Activated T-cell treated with anti-CD3 and anti-CD28 coated beads, Interleukin-2, amount 50 U/mL, for 72 hours (primary cell): Measurements from ENCODE around the gene ZNF276. TPM values are rescaled to one million over a fixed set of nuclear protein-coding genes. Genes with fewer than 3 reads are reported as not detected.
"Not testable (repeated sequence)": the region's sequence is repeated elsewhere in the genome, so short reads cannot be mapped to it uniquely, and the experiment has no call there.

ENCODE experiments used
- ATAC-seq, 2 donors: fragments of 150-1000 bp; cut with Tn5 transposase; replicated peaks in 1 of 2; 2 replicates each; pipeline ENCODE4 v1.10.0; 2021; ENCODE audit warnings: moderate library complexity in 2 of 2, mild to moderate bottlenecking in 1 of 2
- DNase-seq, 2 donors: peaks; one replicate each; pipeline ENCODE4 v3.0.0; 2021 to 2022; ENCODE audit warnings: mixed read lengths in 1 of 2
- H3K27ac Mint-ChIP-seq: one replicate; pipeline ENCODE4 v1.8.0; 2022; ENCODE audit warnings: mild to moderate bottlenecking, moderate library complexity, mixed read lengths
- H3K27me3 Mint-ChIP-seq: one replicate; pipeline ENCODE4 v1.8.0; 2022; ENCODE audit warnings: low read depth, mixed read lengths
- H3K36me3 Mint-ChIP-seq, 2 donors: one replicate each; pipeline ENCODE4 v1.8.0; 2022; ENCODE audit warnings: mixed read lengths in 2 of 2, mild to moderate bottlenecking in 1 of 2; ENCODE audit not compliant: insufficient read depth in 2 of 2
- H3K4me1 Mint-ChIP-seq: one replicate; pipeline ENCODE4 v1.8.0; 2022; ENCODE audit warnings: low read depth, mixed read lengths
- H3K4me3 Mint-ChIP-seq, 2 donors: one replicate each; pipeline ENCODE4 v1.8.0; 2022; ENCODE audit warnings: mild to moderate bottlenecking in 2 of 2, mixed read lengths in 2 of 2, moderate library complexity in 2 of 2
- H3K9me3 Mint-ChIP-seq, 2 donors: one replicate each; pipeline ENCODE4 v1.8.0; 2022; ENCODE audit warnings: mixed read lengths in 2 of 2
- total RNA-seq, 2 donors: library from RNA; stranded (reverse); gene quantifications; one replicate each; pipeline ENCODE4 v1.2.3, GENCODE V29; 2022

The ZNF276 gene
- total RNA-seq, result 10 to 100 TPM; 27.1 to 31.1 TPM

GRCh38 chr16:89720813-89721545 is at the start of gene ZNF276, which contains the start of gene VPS9D1:
TSS of gene ZNF276 (plus strand) at chr16:89721537. CDS start at chr16:89721641, 104 bp downstream.
TSS of gene VPS9D1 (minus strand) at chr16:89720898. CDS start at chr16:89720861, 37 bp downstream.
- Mint-ChIP-seq H3K4me3 (peak within 1 kb of the TSS; percentile 90 to 96), H3K27ac (peak within 1 kb of the TSS; percentile 72), H3K36me3 (peaks cover 0 to 19% of the 10 kb centered on the region in 2 donors), H3K27me3 (no peaks in the 10 kb centered on the region), H3K9me3 (no peaks in the 10 kb centered on the region), H3K4me1 (peaks cover 48% of the 10 kb centered on the region)
- ATAC-seq (peak; percentile 64 to 72), DNase-seq (peak; percentile 86 to 87)

DNA sequence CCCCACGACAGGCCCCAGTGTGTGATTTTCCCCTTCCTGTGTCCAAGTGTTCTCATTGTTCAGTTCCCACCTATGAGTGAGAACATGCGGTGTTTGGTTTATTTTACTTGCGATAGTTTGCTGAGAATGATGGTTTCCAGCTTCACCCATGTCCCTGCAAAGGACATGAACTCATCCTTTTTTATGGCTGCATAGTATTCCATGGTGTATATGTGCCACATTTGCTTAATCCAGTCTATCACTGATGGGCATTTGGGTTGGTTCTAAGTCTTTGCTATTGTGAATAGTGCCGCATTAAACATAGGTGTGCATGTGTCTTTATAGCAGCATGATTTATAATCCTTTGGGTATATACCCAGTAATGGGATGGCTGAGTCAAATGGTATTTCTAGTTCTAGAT is 49.8 kb upstream of the ZNF276 start:
- H3K4me1 Mint-ChIP-seq, result peaks cover 27% of the 10 kb centered on the region
- H3K4me3 Mint-ChIP-seq, result not testable (repeated sequence)

GRCh38 chr16:89672177-89672941 is 49.0 kb upstream of the ZNF276 start:
- Mint-ChIP-seq H3K4me3 (no peak overlapping the region), H3K4me1 (peaks cover 27% of the 10 kb centered on the region), H3K36me3 (no peaks in the 10 kb centered on the region), H3K27ac (no peak overlapping the region), H3K27me3 (no peaks in the 10 kb centered on the region), H3K9me3 (no peaks in the 10 kb centered on the region)
- no peak for ATAC-seq
- no peak for DNase-seq

More for the DNA sequence above, 49.8 kb upstream of the ZNF276 start:
- not testable (repeated sequence) for ATAC-seq, H3K27ac Mint-ChIP-seq, DNase-seq, H3K27me3 Mint-ChIP-seq, H3K36me3 Mint-ChIP-seq, H3K9me3 Mint-ChIP-seq

DNA sequence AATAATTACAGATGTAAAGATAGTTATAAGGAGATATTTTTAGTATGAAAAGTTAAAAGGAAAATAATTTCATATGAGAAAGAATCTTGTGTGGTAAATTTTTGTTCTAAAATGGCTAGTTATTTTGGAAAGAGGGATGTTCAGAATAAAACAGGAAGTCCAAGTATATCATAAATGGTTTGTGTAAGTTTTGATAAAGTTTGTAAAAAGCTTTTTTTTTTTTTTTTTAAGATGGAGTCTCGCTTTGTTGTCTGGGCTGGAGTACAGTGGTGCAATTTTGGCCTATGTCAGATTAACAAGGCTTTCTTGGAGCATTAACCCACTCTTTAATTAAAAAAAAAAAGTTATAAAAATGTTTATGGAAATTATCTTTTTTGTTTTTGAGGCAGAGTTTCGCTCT is 43.1 kb upstream of the ZNF276 start:
- Mint-ChIP-seq H3K27ac (no peak overlapping the region), H3K36me3 (peaks cover 0 to 7% of the 10 kb centered on the region in 2 donors), H3K4me1 (no peaks in the 10 kb centered on the region), H3K9me3 (no peaks in the 10 kb centered on the region), H3K27me3 (no peaks in the 10 kb centered on the region), H3K4me3 (no peak overlapping the region)
- DNase-seq (no peak), ATAC-seq (no peak)

DNA sequence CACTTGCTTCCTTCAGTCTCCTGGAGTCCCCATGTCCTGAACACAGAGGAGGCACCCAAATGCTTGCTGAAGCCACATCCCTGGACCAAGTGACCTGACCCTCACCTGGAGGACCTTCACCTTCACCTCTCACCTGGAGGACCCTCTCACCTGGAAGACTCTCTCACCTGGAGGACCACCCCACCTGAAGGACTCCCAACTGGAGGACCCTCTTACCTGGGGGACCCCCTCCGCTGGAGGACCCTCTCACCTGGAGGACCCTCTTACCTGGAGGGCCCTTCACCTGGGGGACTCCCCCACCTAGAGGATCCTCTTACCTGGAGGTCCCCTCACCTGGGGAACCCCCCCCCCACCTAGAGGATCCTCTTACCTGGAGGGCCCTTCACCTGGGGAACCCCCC is 35.4 kb upstream of the ZNF276 start:
- no peaks in the 10 kb centered on the region for H3K27me3 Mint-ChIP-seq
- no peak overlapping the region for H3K27ac Mint-ChIP-seq
- peaks cover 2 to 5% of the 10 kb centered on the region in 2 donors for H3K36me3 Mint-ChIP-seq
- H3K4me1 Mint-ChIP-seq, result peaks cover 20% of the 10 kb centered on the region
- H3K4me3 Mint-ChIP-seq, result peak overlapping the region in 1 of 2 donors; percentile 48
- H3K9me3 Mint-ChIP-seq, result no peaks in the 10 kb centered on the region
- no peak for DNase-seq
- ATAC-seq, result no peak

DNA sequence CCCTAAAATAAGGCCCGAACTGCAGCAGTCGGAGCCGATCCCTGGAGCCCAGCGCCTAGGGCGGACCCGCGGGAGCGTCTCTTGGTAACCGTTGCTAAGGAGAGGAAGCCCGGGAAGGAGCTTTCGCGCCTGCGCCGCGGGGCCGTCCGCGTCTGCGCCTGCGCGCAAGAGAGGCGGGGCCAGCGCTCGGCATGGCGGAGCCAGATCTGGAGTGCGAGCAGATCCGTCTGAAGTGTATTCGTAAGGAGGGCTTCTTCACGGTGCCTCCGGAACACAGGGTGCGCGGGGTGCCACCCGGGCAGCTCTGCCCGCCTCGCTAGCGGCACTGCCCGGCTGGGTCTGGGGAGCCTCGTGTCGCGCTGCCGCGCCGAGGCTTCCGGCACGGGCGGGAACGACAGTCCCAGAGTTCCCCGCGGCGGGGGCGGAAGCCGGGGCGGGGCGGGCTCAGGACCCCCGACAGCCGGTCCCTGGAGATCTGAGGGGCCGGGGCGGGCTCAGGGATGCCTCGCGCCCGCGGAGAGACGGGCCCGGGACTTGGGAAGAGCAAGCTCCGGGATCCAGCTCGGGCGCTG is 34.7 kb upstream of the ZNF276 start, which contains the start of gene CDK10:
Gene CDK10 (plus strand): TSS at position 170 of the 572 bp plus-strand sequence. CDS start 22 bp downstream, at position 192.
- peak; percentile 92 to 93 for ATAC-seq
- H3K9me3 Mint-ChIP-seq, result no peaks in the 10 kb centered on the region
- H3K27me3 Mint-ChIP-seq, result no peaks in the 10 kb centered on the region
- H3K4me1 Mint-ChIP-seq, result peaks cover 20% of the 10 kb centered on the region
- peak within 1 kb of the TSS; percentile 97 for H3K27ac Mint-ChIP-seq
- peaks cover 2 to 5% of the 10 kb centered on the region in 2 donors for H3K36me3 Mint-ChIP-seq
- peak within 1 kb of the TSS; percentile 95 to 98 for H3K4me3 Mint-ChIP-seq
- peak; percentile 87 to 94 for DNase-seq

- Mint-ChIP-seq H3K4me1 (peaks cover 20% of the 10 kb centered on the region), H3K27me3 (no peaks in the 10 kb centered on the region), H3K9me3 (no peaks in the 10 kb centered on the region), H3K36me3 (peaks cover 2 to 5% of the 10 kb centered on the region in 2 donors), H3K27ac (peak overlapping the region; percentile 72), H3K4me3 (peak overlapping the region; percentile 95 to 98)
- DNase-seq, result peak; percentile 27 to 29
- ATAC-seq, result peak; percentile 33 to 37
Observed at GRCh38 chr16:89687092-89687940, 34.0 kb upstream of the ZNF276 start.

DNA sequence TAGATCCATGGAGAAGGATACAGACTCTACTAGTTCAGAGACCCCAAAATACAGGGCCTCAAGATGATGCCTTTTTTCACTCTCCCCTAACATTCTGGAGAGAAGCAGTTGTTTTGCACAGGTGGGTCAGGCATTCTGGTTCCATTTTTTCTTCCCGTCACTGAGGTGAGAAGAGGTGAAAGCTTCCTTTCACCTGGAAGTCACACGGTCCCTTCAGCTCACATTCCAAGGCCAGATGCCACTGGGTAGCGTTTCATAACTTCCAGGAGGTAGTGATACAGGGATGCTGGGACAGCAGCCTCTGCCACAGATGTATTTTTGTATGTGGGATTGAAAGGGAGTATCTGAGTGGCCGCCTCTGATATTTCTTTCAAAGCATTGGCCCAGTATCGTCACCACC is 32.9 kb upstream of the ZNF276 start:
- H3K27me3 Mint-ChIP-seq, result no peaks in the 10 kb centered on the region

GRCh38 chr16:89689142-89689541 is 32.2 kb upstream of the ZNF276 start:
- Mint-ChIP-seq H3K4me3 (no peak overlapping the region), H3K27ac (no peak overlapping the region), H3K36me3 (peaks cover 4 to 5% of the 10 kb centered on the region in 2 donors), H3K27me3 (no peaks in the 10 kb centered on the region), H3K9me3 (no peaks in the 10 kb centered on the region), H3K4me1 (peaks cover 20% of the 10 kb centered on the region)
- no peak for DNase-seq
- ATAC-seq, result no peak

More for the DNA sequence above, 32.9 kb upstream of the ZNF276 start:
- DNase-seq, result no peak
- Mint-ChIP-seq H3K27ac (no peak overlapping the region), H3K9me3 (no peaks in the 10 kb centered on the region), H3K4me1 (peaks cover 20% of the 10 kb centered on the region), H3K36me3 (peaks cover 3 to 5% of the 10 kb centered on the region in 2 donors), H3K4me3 (peak overlapping the region in 1 of 2 donors; percentile 95)
- no peak for ATAC-seq

GRCh38 chr16:89689621-89690020 is 31.7 kb upstream of the ZNF276 start:
- H3K36me3 Mint-ChIP-seq, DNase-seq, H3K9me3 Mint-ChIP-seq, ATAC-seq, H3K27me3 Mint-ChIP-seq, H3K4me3 Mint-ChIP-seq, H3K27ac Mint-ChIP-seq: not testable (repeated sequence)
- H3K4me1 Mint-ChIP-seq, result peaks cover 20% of the 10 kb centered on the region

DNA sequence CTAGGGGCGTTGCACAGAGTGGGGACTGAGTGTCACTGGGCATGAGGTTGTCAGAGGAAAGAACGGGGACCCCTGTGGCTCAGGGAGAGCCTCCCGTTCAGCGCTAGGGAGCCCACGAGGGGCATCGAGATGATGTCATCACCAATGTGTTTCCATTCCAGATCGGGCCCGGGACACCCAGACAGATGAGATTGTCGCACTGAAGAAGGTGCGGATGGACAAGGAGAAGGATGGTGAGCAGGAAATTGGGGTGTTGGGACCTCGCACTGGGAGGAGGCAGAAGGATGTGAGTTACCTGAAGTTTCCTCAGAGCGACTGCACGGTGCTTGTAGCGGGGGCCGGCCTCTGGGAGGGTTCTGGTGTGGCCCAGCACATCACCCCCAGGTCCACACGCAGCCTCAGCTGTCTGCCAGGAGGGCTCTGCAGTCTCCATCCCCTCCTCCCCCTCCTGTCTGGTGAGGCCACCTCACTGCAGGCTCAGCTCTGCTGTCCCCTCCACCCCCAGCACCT is 30.9 kb upstream of the ZNF276 start:
- DNase-seq (no peak), ATAC-seq (no peak)
- Mint-ChIP-seq H3K4me3 (no peak overlapping the region), H3K36me3 (peaks cover 4 to 5% of the 10 kb centered on the region in 2 donors), H3K27me3 (no peaks in the 10 kb centered on the region), H3K27ac (no peak overlapping the region), H3K9me3 (no peaks in the 10 kb centered on the region), H3K4me1 (peaks cover 20% of the 10 kb centered on the region)
